NCI-H1105 (cell line): Measurements from ENCODE around the gene ZNF229.
"Not testable (repeated sequence)": the region's sequence is repeated elsewhere in the genome, so short reads cannot be mapped to it uniquely, and the experiment has no call there.

Experiments used
- DNase-seq: peaks from one replicate; lab custom pipeline; 2025; lab: John Stamatoyannopoulos, UW

The ZNF229 gene

DNA sequence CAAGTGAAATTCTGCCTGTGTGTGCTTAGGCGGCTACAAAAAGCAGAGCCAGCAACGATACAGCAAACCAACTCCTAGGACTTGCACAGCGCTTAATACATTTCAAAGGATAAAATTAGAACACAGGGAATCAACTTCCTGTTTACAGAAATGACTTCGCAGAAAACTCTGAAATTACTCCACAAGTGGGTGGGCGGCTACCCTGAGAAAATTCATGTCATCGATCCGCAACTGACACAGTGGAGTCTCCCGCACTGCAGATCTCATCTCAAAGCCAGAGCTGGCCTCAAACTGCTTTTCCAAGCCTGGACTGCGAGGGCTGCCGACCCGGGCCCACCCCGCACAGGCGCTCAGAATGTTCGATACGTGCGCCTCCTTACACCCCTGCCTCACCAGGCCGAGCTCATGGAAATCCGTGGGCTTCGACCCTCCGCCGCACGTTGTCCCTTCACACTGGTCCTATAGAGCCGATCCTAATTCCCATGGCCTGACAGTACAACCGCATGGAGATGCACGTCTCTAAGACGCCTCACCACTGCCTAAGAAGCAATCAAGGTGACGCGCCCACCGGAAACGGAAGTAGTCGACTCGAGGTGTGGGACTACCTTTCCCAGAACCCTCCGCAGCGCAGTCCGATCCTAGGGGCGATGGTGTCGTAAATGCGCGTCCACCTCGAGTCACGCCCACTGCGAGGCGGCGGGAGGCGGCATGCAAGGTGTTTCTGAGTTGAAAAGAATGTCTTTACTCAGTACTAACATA, at the start of gene ZNF229:
TSS of gene ZNF229 (minus strand) at position 557 of the 759 bp plus-strand sequence. CDS start 5,625 bp downstream, outside the sequence.
- no peak for DNase-seq

DNA sequence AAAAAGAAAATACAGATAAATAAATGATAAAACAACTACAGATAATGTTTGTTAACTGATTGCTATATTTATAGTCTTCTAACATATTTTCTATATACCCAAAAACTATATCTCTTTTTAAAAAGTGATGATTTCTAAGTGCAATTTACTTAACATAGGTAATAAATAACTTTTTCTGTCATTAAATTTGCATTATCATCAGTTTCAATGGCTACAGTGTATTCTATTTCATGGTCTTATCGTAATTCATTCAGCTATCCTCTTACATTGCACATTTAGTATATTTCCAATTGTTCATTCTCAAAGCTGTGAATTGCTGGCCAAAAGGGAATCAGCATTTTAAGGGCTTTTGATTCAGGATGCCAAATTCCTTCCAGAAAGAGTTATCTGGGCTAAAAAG, 48.4 kb upstream of the ZNF229 start:
- no peak for DNase-seq

DNA sequence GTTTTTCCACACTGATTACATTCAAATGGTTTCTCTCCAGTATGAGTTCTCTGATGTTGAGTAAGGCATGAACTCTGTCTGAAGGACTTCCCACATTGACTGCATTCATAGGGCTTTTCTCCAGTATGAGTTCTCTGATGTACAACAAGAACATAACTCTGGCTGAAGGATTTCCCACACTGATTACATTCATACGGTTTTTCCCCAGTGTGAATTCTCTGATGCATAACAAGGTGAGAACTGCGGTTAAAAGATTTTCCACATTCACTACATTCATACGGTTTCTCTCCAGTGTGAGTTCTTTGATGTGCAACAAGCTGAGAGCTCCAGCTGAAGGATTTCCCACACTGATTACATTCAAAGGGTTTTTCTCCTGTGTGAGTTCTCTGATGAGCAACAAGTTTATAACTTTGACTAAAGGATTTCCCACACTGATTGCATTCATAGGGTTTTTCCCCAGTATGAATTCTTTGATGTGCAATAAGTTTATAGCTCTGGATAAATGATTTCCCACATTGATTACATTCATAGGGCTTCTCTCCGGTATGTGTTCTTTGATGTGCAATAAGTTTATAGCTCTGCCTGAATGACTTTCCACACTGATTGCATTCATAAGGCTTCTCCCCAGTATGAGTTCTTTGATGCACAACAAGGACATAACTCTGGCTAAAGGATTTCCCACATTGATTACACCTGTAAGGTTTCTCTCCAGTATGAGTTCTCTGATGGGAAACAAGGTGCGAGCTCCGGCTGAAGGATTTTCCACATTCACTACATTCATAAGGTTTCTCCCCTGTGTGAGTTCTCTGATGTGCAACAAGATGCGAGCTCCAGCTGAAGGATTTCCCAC, 28.5 kb upstream of the ZNF229 start:
- peak; percentile 29 for DNase-seq

DNA sequence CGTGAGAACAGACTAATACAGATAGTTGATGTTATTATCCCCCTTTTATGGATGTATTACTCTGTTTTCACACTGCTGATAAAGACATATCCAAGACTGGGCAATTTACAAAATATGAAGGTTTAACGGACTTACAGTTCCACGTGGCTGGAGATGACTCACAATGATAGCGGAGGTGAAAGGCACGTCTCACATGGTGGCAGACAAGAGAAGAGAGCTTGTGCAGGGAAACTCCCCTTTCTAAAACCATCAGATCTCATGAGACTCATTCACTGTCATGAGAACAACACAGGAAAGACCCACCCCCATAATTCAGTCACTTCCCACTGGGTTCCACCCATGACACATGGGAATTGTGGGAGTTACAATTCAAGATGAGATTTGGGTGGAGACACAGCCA, 20.5 kb upstream of the ZNF229 start:
- DNase-seq: not testable (repeated sequence)

DNA sequence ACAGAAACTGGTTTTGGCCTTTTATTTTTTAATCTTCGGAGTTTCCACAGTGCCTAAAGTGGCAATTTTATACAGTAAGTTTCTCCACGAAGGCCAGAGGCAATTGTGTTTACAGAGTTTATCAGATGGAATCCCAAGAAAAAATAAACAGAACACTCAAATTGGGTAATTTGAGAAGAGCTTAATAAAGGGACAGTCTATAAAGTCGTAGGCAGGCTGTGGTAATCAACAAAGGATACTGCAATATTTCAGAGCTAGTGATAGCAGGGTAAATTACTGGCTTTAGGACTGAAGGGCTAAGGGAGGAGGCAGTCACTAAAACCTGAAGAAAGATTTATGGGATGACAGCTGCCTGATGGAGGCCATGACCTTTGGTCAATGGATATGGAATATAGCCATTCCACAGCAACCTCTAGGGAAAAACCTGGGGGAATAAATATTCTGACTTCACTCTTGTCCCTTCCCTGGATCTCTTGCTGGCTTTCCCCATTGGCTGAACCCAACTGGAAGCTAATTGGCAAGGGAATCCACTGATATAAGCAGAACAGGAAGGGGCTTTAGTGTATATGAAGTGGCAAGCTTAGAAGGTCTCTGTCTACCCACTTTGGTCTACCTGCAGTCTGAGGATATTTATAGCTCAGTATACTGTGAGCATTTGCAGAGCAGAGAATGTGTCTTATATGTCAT, 14.5 kb upstream of the ZNF229 start:
- DNase-seq: not testable (repeated sequence)

DNA sequence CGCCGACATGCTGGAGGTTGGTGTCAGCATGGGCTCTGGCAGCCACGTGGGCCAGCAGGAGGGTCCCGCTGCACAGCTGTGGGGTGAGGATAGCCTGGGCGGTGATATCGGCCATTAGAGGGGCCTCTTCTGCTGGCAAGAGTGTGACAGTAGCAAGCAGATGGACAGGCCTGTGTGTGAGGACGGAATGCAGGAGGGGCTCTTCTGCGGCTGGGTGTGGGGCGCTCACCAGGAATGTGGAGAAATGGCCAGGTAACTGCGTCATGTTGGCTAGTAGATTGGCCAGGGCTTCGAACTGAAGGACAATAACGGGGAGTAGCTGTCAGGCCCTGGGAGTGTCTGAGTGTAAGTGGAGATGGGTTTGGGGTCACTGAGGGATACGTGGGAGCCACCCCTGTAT, 7.7 kb upstream of the ZNF229 start:
- not testable (repeated sequence) for DNase-seq

DNA sequence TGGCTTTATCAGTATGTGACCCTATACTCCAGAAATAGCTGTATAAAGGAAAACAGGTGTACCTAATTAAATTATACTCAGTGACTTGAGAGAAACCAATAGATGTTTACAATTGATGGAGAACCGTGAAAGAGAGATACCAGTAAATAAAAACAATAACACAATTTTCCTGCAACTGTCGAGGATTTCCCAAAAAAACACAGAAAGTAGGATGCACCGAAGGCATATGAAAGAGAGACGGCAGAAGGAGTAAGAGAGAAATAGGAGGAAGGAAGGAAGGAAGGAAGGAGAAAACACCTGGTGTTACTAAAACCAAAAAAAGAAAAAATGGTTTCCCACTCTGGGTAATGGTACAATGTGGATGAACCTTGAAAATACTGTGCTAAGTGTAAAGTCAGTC, 6.8 kb upstream of the ZNF229 start:
- DNase-seq: no peak

DNA sequence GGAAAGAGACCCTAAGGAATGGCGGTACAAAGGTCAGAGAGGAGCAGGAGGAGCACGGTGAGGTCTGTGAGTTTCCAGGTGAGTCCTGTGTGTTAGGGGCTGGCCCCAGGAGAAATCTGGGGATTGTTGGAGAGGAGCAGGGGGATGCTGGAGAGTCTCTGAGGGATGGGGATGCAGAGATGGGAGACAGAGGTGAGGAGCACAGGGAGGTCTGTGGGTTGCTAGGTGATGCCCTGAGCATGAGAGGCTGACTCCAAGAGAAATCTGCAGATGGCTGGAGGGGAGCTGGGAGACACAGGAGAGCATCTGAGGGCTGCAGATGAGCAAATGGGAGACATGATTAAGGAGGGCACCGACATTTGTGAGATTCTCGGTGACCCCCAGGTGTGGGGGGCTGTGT, 4.1 kb upstream of the ZNF229 start:
- DNase-seq: no peak

DNA sequence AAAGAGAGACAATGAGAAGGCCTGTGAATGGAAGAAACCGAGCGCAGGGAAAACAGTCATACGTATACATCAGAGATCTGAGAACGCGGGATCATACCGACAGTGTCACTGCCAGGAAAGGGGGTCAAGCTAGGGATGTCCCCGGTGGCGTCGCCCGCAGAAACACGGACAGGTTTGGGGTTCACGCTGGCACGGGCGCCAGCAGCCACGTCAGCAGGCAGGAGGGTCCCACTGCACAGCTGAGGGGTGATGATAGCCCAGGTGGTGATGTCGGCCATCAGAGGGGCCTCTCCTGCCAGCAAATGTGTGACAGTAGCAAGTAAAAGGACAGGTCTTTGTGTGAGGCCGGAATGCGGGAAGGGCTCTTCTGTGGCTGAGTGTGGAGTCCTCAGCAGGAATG, 3.4 kb upstream of the ZNF229 start:
- DNase-seq: no peak

DNA sequence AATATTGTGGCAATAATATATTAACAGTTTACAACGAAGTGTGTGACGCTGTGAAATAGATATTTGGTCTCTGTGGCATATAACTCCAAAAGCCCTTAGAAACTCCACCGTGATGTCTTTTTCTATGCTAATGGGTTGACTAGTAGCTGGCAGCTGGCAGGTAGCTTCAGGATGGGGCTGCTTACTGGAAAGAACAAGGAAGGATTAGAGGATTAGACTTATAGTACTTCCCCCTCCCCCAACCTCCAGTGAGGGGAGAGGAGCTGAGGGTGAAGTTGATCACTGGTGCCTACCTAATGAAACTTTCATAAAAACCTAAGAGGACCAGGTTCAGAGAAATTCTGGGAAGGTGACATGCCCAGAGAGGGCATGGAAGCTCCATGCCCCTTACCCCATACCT, 9.8 kb downstream of the ZNF229 start:
- no peak for DNase-seq

DNA sequence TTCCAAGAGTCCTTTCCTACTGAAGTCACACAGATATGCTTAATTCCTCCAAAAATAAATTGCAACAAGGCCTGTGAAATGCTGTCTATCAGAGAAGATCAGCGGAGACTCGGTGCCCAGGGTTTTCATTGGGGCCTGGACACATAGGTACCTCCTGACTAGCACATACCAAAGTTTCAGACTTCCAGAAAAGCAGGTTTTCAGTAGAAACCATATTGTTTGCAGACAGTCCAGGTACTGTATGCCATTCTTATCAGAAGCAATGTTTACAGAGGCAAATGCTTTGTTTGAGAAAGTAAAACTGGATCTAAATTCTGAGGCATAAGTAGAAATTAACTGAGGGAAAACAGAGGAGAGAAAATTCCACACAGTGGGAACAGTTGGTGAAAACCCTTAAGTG, 12.8 kb downstream of the ZNF229 start:
- DNase-seq: no peak

DNA sequence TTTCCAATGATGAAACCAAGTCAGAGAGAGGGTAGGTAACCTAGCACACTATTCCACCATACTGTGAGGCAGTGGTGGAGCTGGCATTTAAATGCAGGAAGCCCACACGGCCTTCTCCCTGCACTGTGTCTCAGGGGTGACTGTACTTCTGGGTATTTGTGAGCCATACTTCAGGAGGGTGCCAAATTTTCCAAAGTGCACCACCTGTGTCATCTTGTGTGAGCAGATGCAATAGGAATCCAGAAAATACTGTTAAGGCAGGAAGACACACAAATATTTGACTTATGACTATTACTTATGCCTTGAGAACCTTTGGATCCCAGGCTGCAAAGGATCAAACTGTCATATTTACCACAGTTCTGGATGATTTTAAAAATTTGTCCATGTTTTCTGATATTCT, 17.3 kb downstream of the ZNF229 start:
- no peak for DNase-seq

DNA sequence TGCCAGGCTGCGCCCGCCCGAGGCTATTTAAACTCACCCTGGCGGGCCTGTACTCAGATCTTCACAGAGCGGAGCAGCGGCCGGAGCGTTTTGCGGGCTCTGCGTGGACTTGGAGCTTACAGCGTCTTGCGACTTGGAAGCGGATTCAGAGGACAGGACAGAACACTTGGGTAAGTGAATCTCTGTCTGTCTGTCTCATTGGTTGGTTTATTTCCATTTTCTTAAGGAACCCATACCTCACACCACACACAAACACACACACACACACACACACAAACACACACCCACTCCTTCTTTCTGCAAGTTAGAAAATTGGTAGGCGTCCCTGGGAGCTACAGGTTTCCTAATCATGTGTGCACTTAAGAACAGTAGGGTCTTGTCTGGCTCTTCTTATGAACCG, 32.7 kb downstream of the ZNF229 start:
- not testable (repeated sequence) for DNase-seq

DNA sequence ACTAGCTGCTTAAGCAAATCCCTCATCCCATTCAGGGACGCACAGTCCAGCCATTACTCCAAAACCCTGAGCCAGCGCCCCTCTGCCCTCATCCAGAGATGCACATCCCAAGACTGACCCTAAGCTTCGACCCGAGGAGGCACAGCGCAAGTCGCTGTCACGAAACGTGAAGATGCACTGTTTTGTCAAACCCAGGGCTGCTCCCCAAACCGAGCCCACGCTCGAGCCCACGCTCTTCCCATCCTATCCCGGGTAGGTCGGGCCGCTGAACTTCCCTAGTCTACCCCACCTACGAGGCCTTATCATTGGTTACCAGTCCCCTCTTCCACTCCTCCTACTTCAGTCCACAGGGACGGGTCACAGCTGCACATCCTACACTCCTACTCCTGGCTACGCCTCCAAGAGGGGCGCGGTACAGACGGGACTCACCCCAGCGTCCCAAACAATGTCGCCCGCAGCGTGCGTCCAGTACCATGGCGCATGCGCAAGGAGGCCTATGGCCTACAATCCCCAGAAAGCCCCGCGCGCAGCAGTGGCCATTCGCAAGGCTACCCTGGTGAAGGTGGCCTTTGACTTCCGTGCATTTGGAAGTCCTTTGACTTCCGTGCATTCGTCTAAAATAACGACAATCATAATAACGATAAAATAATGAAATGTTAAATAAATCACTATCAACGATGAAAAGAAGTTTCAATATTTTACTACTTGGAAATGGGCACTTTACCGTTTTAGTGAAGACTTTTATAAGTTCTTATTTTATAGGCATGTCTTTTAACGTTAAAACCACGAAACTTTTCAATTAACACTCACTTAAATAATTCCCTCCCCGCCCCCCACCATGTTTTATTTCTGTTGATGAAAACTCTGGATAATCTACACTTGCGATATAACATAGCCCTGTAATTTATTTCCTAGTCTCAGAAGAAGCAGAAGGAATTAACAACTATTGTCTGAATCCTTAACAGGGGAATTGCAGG, 46.8 kb downstream of the ZNF229 start, which contains the start of gene ZNF285:
TSS of gene ZNF285 (minus strand) at position 470 of the 977 bp plus-strand sequence. CDS start 4,395 bp downstream, outside the sequence.
- no peak for DNase-seq

DNA sequence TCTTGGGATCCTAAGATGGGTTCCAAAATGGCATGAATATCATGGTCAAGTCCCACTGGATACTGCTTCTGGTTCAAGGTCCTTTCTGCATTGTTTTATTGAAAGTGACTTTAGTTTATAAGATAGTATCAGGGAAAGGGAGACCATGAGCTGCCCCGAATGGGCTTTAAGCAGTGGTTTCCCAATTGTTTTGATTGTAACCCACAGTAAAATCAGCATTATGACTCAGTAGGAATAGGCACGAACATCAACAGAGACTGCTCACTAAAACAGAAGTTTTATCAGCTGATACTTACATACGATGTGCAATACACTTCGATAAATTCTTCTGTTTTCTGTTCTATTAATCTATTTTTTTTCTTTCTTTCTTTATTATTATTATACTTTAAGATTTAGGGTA, 59.0 kb downstream of the ZNF229 start:
- DNase-seq: not testable (repeated sequence)
